ENCODE data around the gene PPY. TPM values are rescaled to one million over a fixed set of nuclear protein-coding genes. Genes with fewer than 3 reads are reported as not detected.
"Not testable (repeated sequence)": the region's sequence is repeated elsewhere in the genome, so short reads cannot be mapped to it uniquely, and the experiment has no call there.

Gene PPY
- total RNA-seq, 1 donor from 2014 or later, result not detected

DNA sequence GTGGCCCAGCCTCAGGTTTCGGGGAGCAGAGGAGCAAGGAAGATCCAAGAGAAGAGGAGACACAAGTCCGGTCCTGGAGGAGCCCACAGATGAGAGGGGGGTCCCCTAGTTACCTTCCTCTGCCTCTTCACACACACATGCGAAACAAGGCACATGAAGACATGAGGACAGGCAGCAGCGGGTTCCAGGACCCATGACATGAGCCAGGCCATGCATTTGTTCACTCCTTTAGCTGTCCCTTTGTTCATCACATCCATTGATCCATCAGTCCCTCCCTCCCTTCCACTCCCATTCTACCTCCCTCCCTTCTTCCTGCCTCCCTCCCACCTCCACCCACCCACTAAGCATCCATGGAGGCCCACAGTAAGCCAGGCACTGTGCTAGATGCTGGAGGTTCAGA is 9.4 kb downstream of the PPY start:
- intact Hi-C loops (cut with micrococcal nuclease), result loop anchor here (10.0 kb wide), 1 partner anchor 182 kb away; no protein-coding TSS in a partner anchor

GRCh38 chr17:43932357-43932756 is 9.9 kb downstream of the PPY start:
- intact Hi-C loops (cut with micrococcal nuclease), result loop anchor here (10.0 kb wide), 1 partner anchor 182 kb away; no protein-coding TSS in a partner anchor

GRCh38 chr17:43931062-43931571 is 11.2 kb downstream of the PPY start:
- intact Hi-C loops (cut with micrococcal nuclease), result loop anchor here (10.0 kb wide), 1 partner anchor 184 kb away; no protein-coding TSS in a partner anchor

DNA sequence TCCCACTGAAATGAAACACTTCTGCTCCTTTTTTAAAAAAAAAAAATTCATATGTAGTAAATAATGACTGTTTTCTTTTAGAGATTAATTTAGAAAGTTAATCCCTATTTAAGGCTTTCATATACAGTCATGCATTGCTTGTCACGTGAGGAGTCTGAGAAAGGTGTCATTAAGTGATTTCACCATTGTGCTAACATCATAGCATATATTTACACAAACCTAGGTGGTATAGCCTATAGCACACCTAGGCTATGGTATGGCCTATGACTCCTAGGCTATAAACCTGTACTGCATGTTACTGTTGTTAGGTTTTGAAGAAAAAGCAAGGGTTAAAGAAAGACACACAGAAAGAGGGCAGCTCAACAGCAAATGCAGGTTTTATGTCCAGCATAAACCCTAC is 13.7 kb downstream of the PPY start:
- intact Hi-C loops (cut with micrococcal nuclease), result no loop called here

DNA sequence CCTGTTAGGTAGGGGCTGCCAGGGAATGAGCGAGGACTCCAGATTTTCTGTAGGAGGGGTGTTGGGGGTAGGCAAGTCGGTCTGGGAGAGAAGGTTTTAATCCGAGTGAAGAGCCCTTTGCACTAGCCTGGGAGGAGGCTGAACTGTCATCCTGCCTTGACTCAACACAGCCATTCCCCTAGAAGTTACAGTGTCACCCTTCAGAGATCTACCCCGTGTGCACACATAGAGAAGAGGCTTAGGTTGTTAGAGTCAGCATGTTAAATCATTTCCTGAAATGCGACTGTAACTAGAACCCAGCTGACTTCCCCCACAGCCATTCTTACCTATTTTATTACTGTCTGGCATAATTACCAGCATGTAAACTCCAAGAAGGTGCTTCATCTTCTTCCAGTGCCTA is 14.3 kb downstream of the PPY start:
- intact Hi-C loops (cut with micrococcal nuclease), result not testable (repeated sequence)

DNA sequence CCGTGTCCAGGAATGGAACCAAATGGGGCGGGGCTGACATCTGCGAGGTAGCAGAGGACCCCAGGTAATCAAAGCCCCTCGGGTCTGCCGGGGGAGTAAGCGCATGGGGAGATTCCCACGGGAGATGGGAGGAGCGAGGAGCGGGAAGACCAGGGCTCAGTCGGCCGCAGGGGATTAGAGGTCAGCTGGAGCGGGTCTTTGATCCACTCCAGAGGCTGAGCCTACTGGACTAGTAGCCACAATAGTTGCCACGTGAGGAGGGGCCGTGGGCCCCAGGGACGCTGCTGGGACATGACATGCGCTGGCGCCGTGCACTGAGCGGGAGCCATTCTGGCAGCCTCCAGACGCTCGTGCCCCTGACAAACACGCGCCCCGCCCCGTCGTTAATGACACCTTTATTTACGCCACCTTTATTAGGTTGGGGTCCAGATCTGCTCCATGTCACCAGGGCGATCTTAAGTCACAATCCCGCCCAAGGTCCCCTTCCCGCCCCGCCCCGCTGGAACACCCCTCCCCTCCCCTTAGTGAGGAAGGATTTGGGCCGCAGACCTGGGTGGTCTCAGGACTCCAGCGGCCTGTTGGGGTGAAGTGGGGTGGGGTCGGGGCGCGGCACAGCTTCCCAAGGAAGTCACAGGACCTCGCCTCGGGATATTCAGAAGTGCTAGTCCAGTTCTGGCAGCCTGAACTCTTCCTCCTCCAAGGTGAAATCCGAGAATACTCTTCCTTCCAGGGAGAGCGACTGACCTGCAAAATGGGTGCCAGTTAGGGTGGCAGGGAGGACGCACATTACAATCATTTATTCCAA is 15.0 kb downstream of the PPY start:
- intact Hi-C loops (cut with micrococcal nuclease), result no loop called here

- intact Hi-C loops (cut with micrococcal nuclease), result no loop called here
Measured at GRCh38 chr17:43924558-43924957, 17.7 kb downstream of the PPY start.

DNA sequence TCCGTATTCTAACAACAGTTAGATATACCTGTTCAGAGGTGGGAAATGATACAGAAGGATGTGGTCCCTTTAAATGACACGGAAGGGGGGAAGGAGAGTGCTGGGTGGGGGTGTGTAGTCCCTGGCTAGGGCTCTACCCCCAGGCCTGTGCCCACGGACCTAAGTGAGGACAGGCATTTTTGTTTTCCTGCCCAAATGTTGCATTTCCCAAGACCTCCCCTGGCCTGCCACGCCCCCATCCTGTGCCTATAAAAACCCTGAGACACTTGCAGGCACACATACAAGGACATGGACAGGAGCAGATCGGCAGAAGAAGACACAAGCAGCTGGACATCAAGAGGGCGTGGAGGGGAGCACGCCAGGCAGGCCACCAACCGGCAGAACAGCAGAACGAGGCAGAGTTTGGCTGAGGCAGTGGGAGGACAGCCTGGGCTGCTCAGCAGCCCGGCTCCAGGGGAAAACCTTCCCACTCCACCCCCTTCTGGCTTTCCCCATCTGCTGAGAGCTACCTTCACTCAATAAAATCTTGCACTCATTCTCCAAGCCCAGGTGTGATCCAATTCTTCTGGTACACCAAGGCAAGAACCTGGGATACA is 21.7 kb downstream of the PPY start:
- intact Hi-C loops (cut with micrococcal nuclease), result no loop called here

GRCh38 chr17:43918026-43918389 is 24.3 kb downstream of the PPY start:
- intact Hi-C loops (cut with micrococcal nuclease), result no loop called here

- intact Hi-C loops (cut with micrococcal nuclease), result no loop called here
Measured at GRCh38 chr17:43917348-43918025, 24.8 kb downstream of the PPY start.

DNA sequence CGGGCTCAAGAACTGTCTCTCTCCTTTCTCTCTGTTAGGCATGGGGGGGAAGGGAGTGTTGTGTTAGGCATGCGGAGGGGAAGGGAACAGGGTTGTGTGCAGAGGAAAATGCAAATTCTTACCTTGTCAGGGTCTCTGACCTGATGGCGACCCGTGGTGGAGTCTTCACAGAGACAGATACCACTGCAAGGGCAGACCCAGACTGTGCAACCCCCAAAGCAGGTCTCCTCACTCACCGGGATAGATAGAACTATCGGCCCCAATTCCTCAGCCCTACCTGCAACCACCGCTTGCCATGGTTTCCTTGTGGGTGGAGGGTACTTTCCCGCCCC is 25.3 kb downstream of the PPY start:
- intact Hi-C loops (cut with micrococcal nuclease), result no loop called here

DNA sequence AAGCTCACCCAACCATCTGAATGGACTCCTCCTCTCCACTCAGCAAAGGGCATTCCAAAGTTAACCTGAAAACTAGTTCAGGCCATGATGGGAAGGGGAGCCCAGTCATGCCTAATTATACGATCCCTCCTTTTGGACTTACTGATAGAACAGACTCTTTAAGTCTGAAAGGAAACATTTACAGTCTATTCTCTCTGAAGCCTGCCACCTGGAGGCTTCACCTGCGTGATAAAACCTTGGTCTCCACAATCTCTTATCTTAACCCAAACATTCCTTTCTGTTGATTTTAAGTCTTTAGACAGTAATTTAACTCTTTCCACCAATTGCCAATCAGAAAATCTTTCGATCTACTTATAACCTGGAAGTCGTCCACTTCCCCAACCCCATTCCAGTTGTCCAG is 25.9 kb downstream of the PPY start:
- intact Hi-C loops (cut with micrococcal nuclease), result no loop called here

DNA sequence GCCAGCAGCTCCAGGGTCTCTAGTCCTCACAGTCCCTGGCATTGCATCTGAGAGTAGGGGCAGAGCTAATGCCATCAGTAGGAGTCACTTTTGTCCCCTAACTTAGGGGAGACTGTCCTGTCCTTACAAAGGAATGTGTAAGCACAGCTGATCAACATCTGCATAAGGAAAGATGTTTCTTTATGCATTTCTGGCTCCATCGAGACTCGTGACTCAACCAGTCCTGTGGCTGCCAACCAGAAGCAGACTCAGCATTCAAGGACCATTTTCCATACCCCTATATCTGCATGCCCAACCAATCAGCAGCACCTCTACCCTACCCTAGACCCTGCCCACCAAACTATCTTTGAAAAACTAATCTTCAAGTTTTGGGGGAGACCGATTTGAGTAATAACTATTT is 26.7 kb downstream of the PPY start:
- intact Hi-C loops (cut with micrococcal nuclease), result no loop called here

- intact Hi-C loops (cut with micrococcal nuclease), result no loop called here
Measured at GRCh38 chr17:43914451-43914850, 27.8 kb downstream of the PPY start.

DNA sequence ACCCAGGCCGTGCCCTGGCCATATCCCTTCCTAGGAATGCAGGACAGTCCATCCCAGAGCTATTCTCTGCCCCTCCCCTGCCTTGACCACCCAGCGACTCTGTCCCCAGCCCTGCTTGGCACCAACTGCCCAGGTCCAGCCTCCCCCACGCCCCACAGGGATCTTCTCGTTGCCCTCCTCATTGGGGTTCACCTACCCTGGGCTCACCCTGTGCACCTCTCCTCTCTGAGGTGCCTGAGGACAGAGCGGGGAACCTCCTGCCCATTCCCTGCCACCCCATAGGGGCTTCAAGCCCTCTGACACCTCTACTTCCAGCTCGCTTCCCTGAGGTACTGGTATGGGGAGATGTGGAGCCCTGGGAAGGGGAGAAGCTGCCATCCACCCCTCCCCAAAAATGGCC is 28.7 kb downstream of the PPY start:
- intact Hi-C loops (cut with micrococcal nuclease), result no loop called here

- intact Hi-C loops (cut with micrococcal nuclease), result no loop called here
Measured at GRCh38 chr17:43912635-43913304, 29.5 kb downstream of the PPY start.

DNA sequence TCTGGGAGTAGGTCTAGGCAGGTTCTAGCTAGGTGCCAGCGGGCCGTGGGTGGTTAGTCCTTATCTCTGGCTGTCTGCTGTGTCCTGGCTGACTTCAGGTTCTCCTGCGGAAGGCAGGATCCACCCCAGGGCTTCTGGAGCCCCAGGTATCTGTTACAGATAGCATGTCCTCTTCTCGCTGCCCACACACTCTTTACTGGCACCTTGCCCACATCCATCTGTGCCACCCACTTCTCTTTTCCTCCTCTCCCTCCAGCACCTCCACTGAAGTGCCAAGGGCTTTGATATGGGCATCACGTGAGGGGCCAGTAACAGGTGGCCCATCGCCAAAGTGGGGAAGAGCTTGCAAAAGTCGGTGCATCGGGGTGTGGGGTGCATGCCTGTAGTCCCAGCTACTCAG is 30.4 kb downstream of the PPY start:
- intact Hi-C loops (cut with micrococcal nuclease), result no loop called here

- intact Hi-C loops (cut with micrococcal nuclease), result no loop called here
Measured at GRCh38 chr17:43909537-43910231, 32.6 kb downstream of the PPY start.

DNA sequence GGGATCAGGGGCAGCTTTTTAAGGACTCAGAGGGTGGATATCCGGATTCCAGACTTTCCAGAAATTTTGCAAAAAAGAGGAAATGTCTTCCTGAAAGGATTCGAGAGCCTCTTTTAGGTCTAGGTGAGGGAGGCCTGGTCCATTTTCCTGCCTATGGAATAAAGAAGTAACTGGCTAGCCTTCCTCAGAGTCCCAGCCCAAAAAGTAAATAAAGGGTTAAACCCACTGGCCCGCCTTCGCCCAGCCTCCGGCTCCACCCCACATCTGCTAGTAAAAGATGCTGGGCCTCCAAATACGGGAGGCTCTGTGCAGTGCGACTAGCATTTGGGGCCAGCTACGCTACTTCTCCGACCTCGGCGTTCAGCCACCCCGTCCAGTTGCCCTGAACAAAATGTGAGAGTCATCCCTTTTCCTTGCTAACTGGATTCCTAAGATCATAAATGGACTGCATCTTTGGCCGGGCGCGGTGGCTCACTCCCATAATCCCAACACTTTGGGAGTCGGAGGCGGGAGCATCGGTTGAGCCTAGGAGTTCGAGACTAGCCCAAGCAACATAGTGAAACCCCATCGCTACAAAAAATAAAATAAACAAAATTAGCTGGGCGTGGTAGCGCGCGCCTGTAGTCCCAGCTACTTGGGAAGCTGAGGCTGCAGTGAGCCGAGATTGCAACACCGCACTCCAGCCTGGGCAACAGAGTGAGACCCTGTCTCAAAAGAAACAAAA is 34.1 kb downstream of the PPY start:
- intact Hi-C loops (cut with micrococcal nuclease), result no loop called here

GRCh38 chr17:43907425-43907981 is 34.8 kb downstream of the PPY start, which contains the start of gene MPP2:
MPP2 (minus strand) TSS chr17:43907536; CDS start chr17:43904460, 3,076 bp downstream.
- intact Hi-C loops (cut with micrococcal nuclease), result no loop called here
